Left ventricle myocardium superior (tissue), 1 donor: ENCODE measurements around the gene ASTN2. TPM values are rescaled to one million over a fixed set of nuclear protein-coding genes. Genes with fewer than 3 reads are reported as not detected.

ENCODE experiments used
- ATAC-seq: fragments of 200-7000 bp; cut with Tn5 transposase; one replicate; pipeline ENCODE4 v1.9.1; 2020; ENCODE audit warnings: mild to moderate bottlenecking, moderate library complexity
- DNase-seq: peaks from one replicate; pipeline ENCODE4 v3.0.0-alpha.2; 2020
- intact Hi-C: fragments of 100-400 bp; cut with micrococcal nuclease; formaldehyde crosslinking; loops from one replicate; pipeline ENCODE4 v1.11.0; 2022
- total RNA-seq: library from RNA; stranded (reverse); fragmentation: NEBNext Ultra II Directional; extraction: Animal tissue kit (Norgen Biotek cat#: 25700); gene quantifications from one replicate; pipeline ENCODE4 v1.2.1, GENCODE V29; 2021
- donor health status: DM: no; HTN: yes; CAD: no; lungs with severe emphysema.

ASTN2 gene
- total RNA-seq, 1 donor from 2014 or later: 11.3 TPM

DNA sequence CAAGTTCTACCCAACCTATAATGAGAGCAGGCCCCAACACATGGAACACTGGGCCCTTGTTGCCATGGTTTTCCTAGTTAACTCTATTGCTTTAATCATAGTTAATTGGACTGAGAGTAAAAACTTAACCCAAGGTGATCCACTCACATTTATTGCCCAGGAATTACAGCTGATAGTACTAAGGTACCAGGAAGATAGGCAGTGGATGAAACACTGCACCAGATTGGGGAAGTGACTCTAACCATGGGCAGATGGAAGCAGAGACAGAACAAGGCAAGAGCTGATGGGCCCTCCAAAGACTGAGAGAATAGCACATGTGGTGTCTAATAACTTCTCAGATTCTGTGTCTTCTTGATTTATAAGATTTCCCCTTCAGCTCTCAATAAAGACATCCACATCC is 873.5 kb downstream of the ASTN2 start:
- ATAC-seq: no peak
- intact Hi-C loops: no loop called here
- no peak for DNase-seq

DNA sequence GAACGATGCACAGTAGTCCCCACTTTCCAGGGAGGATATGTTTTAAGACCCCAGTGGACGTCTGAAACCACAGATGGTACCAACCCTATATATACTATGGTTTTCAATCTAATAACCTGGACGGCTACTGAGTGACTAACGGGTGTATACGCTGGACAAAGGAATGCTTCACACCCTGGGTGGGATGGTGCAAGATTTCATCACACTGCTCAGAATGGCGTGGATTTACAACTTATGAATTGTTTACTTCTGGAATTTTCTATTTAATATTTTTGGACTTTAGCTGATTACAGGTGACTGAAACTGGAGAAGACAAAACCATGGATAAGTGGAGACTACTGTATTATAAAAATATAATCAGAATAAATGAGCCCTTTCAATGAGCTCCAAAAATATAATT is 875.3 kb downstream of the ASTN2 start:
- ATAC-seq (no peak), DNase-seq (no peak)
- intact Hi-C loops: no loop called here

DNA sequence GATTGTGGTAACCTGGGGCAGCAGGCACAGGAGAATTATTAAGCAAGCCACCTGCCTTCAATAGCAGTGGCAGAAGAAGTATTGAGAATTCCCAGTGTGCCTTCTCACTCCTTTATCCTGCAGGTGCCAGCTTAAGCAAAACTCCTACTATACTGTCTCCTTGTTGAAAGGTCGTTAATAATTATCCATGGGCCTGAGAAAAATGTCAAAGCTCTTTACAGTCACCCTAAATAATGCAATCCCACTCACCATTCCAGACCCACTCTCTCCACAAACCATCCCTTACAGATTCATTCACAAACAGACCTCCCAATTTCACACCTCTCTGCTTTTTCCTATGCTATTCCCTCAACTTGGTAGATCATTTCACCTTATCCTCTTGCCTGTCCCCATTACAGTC is 889.2 kb downstream of the ASTN2 start:
- DNase-seq (no peak), ATAC-seq (no peak)
- intact Hi-C loops: no loop called here

DNA sequence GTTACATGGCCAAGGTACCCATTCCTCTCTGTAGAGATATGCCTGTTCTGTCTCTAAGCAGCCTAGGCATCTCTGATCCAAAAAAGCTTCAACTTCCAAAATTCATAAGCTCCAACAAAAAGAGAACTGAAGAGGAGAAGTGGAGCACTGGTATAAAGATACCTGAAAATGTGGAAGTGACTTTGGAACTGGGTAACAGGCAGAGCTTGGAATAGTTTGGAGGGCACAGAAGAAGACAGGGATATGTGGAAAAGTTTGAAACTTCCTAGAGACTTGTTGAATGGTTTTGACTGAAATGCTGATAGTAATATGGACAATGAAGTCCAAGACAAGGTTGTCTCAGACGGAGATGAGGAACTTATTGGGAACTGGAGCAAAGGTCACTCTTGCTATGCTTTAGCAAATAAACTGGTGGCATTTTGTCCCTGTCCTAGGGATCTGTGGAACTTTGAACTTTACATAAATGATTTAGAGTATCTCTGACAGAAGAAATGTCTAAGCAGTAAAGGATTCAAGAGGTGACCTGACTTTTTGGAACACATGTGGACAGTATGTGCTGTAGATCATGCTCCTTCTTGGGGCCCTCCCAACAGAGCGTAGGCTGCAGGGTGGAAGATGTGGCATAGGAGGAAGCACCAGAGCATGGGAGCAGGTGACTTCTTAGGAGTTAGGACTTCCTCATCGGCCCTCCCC is 889.9 kb downstream of the ASTN2 start:
- intact Hi-C loops: no loop called here
- no peak for ATAC-seq

DNA sequence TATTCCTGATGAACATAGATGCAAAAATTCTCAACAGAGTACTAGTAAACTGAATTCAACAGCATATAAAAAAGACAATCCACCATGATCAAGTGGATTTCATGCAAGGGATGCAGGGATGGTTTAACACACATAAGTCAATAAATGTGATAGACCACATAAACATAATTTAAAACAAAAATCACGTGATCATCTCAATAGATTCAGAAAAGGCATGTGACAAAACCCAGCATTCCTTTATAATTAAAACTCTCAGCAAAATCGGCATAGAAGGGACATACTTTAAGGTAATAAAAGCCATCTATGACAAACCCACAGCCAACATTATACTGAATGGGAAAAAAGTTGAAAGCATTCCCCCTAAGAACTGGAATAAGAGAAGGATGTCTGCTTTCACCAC is 894.6 kb downstream of the ASTN2 start:
- ATAC-seq: no peak
- no peak for DNase-seq
- intact Hi-C loops: no loop called here

More for the DNA sequence above, 889.9 kb downstream of the ASTN2 start:
- DNase-seq: no peak

DNA sequence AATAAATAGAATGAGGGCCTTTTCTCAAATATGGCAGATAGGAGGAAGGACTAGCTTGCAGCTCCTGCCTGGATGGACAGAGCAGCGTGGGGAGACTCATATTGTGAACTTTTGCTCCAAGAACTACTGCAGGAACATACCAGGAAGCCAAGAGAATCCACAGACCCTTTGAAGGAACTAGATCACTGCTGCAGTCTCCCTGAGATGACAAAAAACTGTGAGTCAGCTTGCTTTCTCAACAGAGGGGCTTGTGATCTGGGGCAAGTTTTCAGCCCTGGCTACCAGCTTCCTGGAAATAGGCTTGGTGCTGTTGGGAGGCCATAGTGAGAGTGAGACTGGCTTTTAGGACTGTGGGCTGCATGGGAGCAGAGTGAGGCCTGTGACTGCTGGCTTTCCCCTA is 898.4 kb downstream of the ASTN2 start:
- intact Hi-C loops: no loop called here
- DNase-seq (no peak), ATAC-seq (no peak)

DNA sequence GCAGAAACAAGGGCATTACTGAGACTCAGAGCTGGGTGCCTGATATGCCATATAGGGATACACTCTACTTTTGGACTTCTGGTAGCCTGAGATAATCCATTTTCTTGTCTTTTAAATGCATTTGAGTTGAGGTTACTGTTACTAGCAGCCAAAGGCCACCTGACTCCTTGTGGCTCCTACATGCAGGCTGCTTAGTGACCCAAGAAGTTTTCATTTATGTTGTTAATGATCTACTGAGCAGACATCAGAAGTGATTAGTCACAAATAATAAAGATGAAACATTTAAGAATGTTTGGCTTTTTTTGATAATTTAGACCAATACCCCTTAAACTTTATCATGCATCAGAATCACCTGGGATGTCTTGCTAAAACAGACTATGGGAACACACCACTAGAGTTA is 899.3 kb downstream of the ASTN2 start:
- intact Hi-C loops: no loop called here
- DNase-seq: no peak
- no peak for ATAC-seq

DNA sequence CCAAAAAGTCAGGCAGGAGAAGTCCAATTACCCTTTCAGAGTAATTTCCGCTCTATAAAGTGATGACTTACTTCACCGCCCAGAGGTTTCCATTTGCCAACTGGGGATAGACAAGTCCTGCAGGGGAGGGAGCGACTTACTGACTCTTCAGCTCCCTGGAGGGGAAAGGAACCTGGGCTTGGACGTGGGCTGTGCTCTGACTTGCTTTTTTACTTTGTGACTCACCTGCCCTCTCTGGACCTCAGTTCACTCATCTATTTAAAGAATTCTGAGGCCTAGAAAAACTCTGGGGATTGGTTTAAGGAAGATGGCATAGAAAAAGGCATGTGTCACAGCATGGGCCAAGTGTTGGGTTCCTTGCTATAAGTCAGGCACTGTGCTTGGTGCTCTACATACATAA is 908.2 kb downstream of the ASTN2 start:
- DNase-seq (no peak), ATAC-seq (no peak)
- intact Hi-C loops: no loop called here

DNA sequence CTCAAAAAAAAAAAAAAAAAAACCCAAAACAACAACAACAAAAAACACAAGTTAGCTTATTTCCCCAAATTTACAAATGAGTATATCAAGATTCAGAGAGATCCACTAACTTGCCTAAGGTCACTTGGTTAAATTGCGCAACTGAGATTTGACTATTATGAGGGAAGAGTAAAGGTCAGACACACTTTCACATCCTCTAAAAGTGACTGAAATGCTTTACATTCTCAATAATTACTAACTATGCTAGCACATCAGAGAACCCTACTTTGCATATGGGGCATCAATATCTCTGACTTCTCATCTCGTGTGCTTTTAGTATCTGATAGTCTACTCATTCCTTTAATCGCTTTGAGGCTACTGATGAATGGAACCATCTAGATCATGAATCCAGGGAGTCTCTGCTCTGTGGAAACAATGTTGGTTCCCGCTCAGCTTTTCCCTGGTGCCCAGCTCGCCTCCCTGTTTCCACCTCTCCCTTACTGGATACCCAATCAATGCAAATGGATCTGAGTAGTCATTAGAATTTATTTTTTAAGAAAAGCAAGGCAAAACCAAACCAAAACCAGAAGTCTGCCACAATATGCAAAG is 909.9 kb downstream of the ASTN2 start:
- no peak for DNase-seq
- ATAC-seq: no peak
- intact Hi-C loops: no loop called here

DNA sequence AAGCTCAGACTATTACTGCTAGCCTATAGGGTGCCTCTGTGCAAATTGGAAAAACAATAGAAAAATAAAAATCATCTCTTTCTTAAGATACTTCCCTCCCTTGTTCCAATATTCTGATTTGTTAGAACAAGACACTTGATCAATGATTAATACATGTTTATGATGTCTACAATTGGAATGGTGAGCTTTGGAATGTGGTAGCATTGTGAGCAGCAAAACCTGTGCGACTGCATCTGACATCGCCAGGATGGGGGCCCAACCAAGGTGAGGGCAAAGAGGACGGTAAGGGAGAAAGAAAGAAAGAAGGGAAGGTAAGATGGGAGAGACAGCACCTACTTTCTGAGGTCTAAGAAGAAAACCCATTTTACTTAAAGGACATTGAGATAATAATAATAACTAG is 910.8 kb downstream of the ASTN2 start:
- ATAC-seq: no peak
- DNase-seq: no peak
- intact Hi-C loops: no loop called here

DNA sequence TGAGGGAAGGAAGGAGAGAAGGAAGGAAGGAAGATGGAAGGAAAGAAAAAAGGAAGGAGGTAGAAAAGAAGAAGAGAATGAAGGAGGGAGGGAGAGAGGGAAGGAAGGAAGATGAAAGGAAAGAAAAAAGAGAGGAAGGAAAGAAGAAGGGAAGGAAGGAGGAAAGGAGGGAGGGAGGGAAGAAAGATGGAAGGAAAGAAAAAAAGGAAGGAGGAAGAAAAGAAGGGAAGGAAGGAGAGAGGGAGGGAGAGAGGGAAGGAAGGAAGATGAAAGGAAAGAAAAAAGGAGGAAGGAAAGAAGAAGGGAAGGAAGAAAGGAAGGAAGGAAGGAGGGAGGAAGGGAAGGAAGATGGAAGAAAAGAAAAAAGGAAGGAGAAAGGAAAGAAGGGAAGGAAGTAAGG is 912.1 kb downstream of the ASTN2 start:
- ATAC-seq (no peak), DNase-seq (no peak)
- intact Hi-C loops: no loop called here

DNA sequence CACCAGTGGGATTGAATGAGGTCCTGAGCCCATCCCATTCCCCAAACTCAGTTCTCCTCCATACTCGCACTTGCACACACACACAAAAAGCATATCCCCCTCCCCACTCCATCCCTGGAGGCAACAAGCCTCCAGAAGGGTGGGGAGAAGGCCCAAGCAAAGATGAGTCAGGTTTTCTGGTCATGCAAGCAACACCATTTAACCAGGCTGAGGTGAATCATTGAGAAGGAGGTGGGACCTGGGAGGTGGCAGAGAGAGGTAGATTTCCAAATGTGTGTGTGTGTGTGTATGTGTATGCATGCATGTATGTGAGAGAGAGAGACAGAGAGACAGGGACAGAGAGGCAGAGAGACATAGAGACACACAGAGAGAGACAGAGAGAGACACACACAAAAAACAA is 913.0 kb downstream of the ASTN2 start:
- ATAC-seq: no peak
- intact Hi-C loops: no loop called here
- no peak for DNase-seq

DNA sequence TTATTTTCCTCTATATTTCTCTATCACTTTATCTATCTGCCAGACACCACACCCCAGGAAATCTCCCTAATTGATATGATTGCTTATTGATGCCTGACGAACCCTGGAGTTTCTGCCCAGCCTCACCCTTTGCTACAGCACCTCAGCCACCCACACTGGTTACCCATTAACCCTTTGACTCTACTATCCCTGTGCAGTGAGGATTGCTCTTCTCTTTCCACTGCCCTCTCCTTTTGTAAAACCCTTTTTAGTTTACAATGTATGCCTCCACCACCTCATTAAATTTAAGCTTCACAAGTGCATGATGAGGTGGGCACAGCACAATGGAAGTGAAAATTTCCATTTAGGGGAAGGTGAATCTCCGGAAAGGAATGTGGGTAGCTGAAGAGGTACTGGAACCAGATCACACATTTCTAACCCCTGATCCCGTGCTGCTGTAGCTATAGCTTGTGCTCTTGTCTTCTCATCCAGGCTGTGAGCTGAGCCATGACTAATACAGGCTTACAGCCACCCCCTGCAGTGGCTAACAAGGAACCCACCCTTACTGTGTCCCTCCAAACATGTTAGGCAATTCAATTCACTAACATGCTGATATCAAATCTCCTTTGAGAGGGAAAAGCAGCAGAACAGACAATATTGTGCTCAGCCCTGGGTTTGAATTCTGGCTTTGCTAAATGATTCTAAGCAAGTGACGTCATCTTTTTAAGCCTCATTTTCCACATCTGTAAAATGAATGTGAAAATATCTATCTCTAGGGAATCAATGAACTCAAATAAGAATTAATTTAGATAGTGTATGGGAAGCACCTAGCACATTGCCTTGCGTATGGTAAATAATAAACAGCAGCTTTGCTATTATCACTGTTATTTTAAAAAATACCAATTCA is 914.6 kb downstream of the ASTN2 start:
- ATAC-seq (peak; percentile 39), DNase-seq (no peak)
- intact Hi-C loops: no loop called here

DNA sequence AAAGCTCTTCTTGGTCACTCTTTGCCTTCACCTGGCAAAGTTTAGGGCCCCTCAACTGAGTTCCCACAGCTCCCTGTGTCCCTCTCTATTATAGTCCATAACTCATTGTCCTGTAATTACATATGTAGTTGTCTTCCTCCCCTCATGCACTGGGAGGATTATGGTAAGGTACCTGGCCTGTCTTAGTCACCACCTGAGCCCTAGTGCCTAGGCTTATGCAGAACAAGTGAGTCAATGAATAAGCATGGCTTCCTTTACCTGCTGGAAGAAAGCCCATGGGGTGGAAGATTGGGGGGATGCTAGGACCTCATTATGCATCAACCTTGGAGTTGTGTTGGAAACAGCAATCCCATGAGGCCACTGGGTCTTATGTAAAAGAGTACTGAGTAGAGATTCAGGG is 915.4 kb downstream of the ASTN2 start:
- intact Hi-C loops: no loop called here
- ATAC-seq (no peak), DNase-seq (no peak)

DNA sequence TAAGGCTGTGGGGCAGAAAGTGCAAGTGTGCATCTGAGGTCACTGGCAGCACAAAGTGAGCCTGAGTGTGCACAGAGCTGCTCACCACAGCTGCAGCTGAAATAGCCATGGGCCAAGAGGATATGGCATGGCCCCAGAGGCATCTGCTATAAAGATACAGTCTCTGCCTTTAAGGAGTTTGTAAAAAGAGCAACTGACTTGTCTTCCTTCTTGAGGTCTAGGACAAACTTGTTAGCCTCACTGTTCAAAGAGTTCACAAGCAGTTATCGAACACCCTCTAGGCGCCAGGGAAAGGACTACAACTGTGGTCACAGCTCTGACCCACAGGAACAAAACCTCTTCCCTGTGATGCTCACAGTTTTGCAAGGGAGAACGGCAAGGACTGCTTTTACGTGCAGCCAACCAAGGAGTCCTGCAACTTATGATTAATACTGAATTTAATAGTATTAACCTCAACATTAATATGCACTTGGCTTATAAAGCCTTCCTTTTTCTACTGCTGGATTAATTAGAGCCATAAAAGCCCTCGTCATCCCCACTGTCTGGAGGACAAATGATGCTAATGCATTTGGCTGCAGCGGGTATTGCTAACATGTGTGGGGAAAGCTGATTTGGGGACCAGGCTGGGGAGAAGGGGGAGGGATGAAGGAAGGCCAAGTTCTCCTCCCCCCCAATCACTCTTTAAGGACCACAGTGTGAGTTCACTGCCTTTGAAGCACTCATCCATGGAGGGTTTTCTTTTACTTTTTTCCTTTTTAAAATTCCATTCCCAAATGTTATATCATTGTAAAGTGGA is 917.6 kb downstream of the ASTN2 start:
- ATAC-seq (peak; percentile 75), DNase-seq (no peak)
- intact Hi-C loops: no loop called here

DNA sequence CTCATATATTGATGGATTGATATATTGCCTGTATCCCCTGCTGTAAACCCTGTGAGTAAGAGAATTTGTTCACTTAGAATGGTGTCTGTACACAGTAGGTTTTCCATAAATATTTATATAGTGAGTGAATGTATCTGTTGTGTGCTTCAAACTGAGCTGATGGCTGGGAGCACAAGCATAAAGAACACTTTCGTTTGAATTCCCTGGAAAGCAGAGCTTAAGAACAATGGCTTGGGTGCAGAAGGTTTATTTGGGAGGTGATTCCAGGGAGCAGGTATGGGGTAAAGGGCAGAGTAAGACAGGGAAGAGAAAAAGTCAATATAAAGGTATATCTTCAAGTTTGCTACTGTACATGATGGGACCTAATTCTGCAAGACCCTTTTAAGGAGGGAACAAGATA is 918.7 kb downstream of the ASTN2 start:
- DNase-seq: no peak
- intact Hi-C loops: no loop called here
- no peak for ATAC-seq

DNA sequence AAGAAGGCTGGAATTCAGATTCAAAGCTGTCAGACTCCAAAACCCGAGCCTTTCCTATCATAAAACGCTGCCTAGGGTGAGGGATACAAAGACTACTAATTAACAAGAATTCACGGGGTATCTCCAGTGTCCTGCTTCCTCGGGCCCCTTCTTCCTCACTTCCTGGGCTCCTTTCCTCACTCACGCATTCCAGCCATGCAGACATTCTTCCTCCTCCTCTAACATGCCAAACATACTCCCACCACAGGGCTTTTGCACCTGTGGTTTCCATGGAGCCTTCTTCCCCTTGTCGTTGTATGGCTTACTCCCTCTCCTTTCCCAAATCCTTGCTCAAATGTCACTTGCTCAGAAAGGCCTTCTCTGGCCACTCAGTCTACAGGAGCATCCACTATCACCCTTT is 919.1 kb downstream of the ASTN2 start:
- DNase-seq: no peak
- intact Hi-C loops: no loop called here
- no peak for ATAC-seq

DNA sequence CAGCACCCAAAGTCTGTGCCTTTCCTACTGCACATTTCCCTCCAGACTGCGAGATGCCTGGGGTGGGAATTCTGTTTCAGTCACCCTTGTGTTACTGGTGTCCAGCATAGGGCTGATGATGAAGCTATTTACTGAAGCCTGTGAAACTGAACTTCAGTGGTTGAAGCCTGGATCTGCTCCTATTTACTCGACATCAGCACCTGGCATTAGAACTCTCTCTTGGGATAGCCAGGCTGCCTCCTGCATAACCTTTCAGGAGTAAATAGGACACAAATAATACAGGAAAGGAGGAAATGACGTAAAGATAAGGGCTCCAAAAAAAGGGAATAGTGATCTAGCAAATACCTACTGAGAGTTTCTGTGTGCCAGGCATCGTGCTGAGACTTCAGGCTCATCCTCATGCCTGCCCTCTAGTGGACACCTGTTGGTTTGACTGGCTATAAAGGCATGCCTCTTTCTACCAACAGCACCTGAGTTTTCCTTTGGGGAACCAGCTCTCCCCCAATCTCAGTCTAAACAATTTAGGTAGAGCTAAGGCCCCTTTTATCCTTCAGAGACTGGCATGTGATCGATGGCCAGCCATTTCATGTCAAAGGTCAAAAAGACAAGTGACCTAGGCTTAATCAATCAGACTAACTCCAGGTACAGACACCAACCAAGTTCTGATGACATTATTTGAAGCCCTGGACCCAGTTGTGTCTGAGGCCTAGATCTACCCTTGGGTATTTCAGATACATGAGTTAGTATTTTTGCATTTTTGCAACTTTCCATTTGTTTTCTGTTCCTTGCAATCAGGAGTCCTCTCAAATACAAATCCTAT is 919.8 kb downstream of the ASTN2 start:
- ATAC-seq: peak; percentile 53
- intact Hi-C loops: no loop called here

More for the DNA sequence above, 919.8 kb downstream of the ASTN2 start:
- DNase-seq: peak; percentile 29
